ENCODE data around the gene AQP11.

GRCh38 chr11:77630157-77630710 is 40.5 kb downstream of the AQP11 start:
- no peak for TF ChIP-seq POLR2A (IDR thresholded peaks at IDR 0.05; ENCODE audit: extremely low read depth, insufficient read length)
- TF ChIP-seq, protein P1, sequence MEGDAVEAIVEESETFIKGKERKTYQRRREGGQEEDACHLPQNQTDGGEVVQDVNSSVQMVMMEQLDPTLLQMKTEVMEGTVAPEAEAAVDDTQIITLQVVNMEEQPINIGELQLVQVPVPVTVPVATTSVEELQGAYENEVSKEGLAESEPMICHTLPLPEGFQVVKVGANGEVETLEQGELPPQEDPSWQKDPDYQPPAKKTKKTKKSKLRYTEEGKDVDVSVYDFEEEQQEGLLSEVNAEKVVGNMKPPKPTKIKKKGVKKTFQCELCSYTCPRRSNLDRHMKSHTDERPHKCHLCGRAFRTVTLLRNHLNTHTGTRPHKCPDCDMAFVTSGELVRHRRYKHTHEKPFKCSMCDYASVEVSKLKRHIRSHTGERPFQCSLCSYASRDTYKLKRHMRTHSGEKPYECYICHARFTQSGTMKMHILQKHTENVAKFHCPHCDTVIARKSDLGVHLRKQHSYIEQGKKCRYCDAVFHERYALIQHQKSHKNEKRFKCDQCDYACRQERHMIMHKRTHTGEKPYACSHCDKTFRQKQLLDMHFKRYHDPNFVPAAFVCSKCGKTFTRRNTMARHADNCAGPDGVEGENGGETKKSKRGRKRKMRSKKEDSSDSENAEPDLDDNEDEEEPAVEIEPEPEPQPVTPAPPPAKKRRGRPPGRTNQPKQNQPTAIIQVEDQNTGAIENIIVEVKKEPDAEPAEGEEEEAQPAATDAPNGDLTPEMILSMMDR (IDR thresholded peaks at IDR 0.05; ENCODE audit: low read depth, low read length) = no peak
